Mesothelial cell of epicardium (in vitro differentiated cells): ENCODE data around the gene MEIOSIN. TPM values are rescaled to one million over a fixed set of nuclear protein-coding genes. Genes with fewer than 3 reads are reported as not detected.
A peak's percentile ranks its signal among the peaks of the same experiment; 100 is the strongest.

Experiments
- DNase-seq, 2 experiments: peaks; one replicate each; pipeline ENCODE4 v3.0.0; 2021; ENCODE audit warnings: low spot score in 2 of 2; ENCODE audit not compliant: unreplicated experiment in 2 of 2
- H3K27ac Mint-ChIP-seq: 2 replicates; pipeline ENCODE4 v1.8.0; 2021; ENCODE audit warnings: mixed read lengths
- H3K27me3 Mint-ChIP-seq: 2 replicates; pipeline ENCODE4 v1.8.0; 2021; ENCODE audit warnings: low read depth, mixed read lengths
- H3K36me3 Mint-ChIP-seq: 2 replicates; pipeline ENCODE4 v1.8.0; 2021; ENCODE audit warnings: mixed read lengths
- H3K4me1 Mint-ChIP-seq: 2 replicates; pipeline ENCODE4 v1.8.0; 2021; ENCODE audit warnings: mixed read lengths
- H3K4me3 Mint-ChIP-seq: 2 replicates; pipeline ENCODE4 v1.8.0; 2021; ENCODE audit warnings: mild to moderate bottlenecking, moderate library complexity, mixed read lengths
- H3K9me3 Mint-ChIP-seq: 2 replicates; pipeline ENCODE4 v1.8.0; 2021; ENCODE audit warnings: mixed read lengths
- total RNA-seq: library from RNA; stranded (reverse); gene quantifications from 3 replicates; pipeline ENCODE4 v1.2.1, GENCODE V29; 2021
- TF ChIP-seq, protein P1 (sequence below): fragments of 200-600 bp; sonication (generic); IDR thresholded peaks from one replicate; pipeline ENCODE4 v1.5.0; 2021; ENCODE audit warnings: antibody characterized with exemption; ENCODE audit not compliant: unreplicated experiment

The MEIOSIN gene
- total RNA-seq, 1 donor from 2014 or later, result not detected

DNA sequence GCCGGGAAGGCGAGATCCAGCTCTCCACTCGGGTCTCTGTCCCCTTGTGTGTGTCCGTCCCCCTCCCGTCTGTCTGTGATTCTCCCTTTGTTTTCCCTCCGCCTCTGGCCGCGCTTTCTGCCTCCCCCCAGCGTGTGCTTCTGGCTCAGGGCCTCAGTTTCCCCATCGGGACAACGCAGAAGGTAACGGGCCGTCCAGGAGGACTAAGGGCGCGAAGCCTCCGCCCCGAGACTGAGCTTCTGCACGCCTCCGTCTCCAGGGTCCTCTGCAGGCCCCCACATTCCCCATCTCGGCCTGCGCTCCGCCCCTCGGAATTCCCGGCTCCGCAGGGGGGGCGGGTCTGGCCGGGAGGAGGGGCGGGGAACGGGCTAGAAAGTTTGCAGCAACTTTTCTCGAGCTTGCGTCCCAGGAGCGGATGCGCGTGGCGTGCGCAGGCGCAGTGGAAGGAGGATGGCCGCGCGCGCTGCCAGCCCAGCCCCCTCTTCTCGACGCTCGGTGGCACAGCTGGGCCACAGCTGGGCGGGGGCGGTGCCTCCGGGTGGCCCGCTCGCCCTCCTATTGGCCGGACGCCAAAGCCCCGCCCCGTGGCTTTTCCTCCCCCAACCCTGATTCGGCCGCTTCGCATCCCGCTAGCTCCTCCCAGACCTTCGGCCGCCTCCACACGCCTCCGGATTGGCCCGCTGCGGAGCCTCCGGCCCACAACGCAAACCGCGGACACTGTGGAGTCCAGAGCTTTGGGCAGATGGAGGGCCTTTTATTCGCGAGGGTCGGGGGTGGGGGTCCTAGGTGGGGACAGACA is 35.9 kb downstream of the MEIOSIN start, which contains the start of gene SIX5:
TSS of gene SIX5 (minus strand) at position 269 of the 799 bp plus-strand sequence. CDS start 408 bp downstream, outside the sequence.
- DNase-seq, result peak; percentile 100
- peaks cover 6% of the 10 kb centered on the region for H3K36me3 Mint-ChIP-seq
- TF ChIP-seq, protein P1, sequence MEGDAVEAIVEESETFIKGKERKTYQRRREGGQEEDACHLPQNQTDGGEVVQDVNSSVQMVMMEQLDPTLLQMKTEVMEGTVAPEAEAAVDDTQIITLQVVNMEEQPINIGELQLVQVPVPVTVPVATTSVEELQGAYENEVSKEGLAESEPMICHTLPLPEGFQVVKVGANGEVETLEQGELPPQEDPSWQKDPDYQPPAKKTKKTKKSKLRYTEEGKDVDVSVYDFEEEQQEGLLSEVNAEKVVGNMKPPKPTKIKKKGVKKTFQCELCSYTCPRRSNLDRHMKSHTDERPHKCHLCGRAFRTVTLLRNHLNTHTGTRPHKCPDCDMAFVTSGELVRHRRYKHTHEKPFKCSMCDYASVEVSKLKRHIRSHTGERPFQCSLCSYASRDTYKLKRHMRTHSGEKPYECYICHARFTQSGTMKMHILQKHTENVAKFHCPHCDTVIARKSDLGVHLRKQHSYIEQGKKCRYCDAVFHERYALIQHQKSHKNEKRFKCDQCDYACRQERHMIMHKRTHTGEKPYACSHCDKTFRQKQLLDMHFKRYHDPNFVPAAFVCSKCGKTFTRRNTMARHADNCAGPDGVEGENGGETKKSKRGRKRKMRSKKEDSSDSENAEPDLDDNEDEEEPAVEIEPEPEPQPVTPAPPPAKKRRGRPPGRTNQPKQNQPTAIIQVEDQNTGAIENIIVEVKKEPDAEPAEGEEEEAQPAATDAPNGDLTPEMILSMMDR, result no peak
- H3K27me3 Mint-ChIP-seq, result no peaks in the 10 kb centered on the region
- no peaks in the 10 kb centered on the region for H3K9me3 Mint-ChIP-seq
- peak within 1 kb of the TSS; percentile 100 for H3K27ac Mint-ChIP-seq
- H3K4me1 Mint-ChIP-seq, result peaks cover 26% of the 10 kb centered on the region
- peak within 1 kb of the TSS; percentile 98 for H3K4me3 Mint-ChIP-seq

DNA sequence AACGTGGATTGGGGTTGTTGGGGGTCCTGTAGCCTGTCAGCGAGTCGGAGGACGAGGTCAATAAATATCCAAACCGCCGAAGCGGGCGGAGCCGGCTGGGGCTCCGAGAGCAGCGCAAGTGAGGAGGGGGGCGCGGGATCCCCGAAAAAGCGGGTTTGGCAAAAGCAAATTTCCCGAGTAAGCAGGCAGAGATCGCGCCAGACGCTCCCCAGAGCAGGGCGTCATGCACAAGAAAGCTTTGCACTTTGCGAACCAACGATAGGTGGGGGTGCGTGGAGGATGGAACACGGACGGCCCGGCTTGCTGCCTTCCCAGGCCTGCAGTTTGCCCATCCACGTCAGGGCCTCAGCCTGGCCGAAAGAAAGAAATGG is 36.6 kb downstream of the MEIOSIN start:
- Mint-ChIP-seq H3K27ac (peak overlapping the region; percentile 98), H3K27me3 (no peaks in the 10 kb centered on the region), H3K4me1 (peaks cover 21% of the 10 kb centered on the region), H3K9me3 (no peaks in the 10 kb centered on the region), H3K36me3 (peaks cover 6% of the 10 kb centered on the region), H3K4me3 (peak overlapping the region; percentile 98)
- DNase-seq, result no peak
- TF ChIP-seq, protein P1, result no peak

DNA sequence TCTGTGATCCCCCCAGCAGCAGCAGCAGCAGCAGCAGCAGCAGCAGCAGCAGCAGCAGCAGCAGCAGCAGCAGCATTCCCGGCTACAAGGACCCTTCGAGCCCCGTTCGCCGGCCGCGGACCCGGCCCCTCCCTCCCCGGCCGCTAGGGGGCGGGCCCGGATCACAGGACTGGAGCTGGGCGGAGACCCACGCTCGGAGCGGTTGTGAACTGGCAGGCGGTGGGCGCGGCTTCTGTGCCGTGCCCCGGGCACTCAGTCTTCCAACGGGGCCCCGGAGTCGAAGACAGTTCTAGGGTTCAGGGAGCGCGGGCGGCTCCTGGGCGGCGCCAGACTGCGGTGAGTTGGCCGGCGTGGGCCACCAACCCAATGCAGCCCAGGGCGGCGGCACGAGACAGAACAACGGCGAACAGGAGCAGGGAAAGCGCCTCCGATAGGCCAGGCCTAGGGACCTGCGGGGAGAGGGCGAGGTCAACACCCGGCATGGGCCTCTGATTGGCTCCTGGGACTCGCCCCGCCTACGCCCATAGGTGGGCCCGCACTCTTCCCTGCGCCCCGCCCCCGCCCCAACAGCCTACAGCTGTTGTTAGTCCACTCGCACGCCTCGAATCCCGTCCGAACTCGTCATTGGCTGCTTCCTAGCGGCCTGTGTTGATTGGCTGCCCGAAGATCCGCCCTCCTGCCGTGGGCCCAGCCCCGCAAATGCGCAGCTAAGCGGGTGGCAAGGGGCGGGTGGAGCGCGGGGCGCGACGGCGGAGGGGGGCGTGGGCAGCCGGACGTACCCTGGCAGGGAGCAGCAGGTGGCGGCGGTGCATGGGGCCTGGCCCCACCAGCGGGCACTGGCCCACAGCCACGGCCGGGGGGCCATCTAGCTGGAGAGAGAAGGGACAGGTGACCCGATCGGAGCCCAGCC is 37.2 kb downstream of the MEIOSIN start:
- Mint-ChIP-seq H3K9me3 (no peaks in the 10 kb centered on the region), H3K27me3 (no peaks in the 10 kb centered on the region), H3K4me3 (peak overlapping the region; percentile 98), H3K36me3 (peaks cover 4% of the 10 kb centered on the region), H3K27ac (peak overlapping the region; percentile 98), H3K4me1 (peaks cover 17% of the 10 kb centered on the region)
- TF ChIP-seq, protein P1, result peak; percentile 100
- DNase-seq, result peak; percentile 90 to 98

DNA sequence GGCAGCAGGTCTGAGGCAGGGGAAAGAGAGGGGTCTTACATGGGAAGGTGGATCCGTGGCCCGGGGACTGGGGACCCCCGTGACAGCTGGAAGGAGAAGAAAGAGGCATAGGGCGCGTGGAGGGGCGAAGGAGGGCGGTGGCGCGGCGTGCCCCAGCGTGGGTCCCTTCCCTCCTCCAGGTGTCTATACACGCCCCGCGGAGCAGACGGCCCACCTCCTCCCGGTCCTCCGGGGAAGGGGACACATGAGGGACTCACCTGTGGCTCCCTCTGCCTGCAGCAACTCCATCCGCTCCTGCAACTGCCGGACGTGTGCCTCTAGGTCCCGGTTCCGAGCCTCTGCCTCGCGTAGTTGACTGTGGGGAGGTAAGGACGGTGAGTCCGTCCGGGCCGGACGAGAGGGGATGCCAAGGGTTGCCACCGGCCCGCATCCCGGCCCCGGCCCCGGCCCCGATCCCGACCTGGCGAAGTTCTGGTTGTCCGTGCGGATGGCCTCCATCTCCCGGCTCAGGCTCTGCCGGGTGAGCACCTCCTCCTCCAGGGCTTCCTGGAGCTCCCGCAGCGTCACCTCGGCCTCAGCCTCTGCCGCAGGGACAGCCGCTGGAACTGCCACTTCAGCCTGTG is 38.2 kb downstream of the MEIOSIN start:
- Mint-ChIP-seq H3K27me3 (no peaks in the 10 kb centered on the region), H3K4me1 (peaks cover 10% of the 10 kb centered on the region), H3K9me3 (no peaks in the 10 kb centered on the region), H3K27ac (peak overlapping the region; percentile 93), H3K36me3 (peaks cover 4% of the 10 kb centered on the region), H3K4me3 (peak overlapping the region; percentile 98)
- TF ChIP-seq, protein P1, result no peak
- DNase-seq, result no peak

DNA sequence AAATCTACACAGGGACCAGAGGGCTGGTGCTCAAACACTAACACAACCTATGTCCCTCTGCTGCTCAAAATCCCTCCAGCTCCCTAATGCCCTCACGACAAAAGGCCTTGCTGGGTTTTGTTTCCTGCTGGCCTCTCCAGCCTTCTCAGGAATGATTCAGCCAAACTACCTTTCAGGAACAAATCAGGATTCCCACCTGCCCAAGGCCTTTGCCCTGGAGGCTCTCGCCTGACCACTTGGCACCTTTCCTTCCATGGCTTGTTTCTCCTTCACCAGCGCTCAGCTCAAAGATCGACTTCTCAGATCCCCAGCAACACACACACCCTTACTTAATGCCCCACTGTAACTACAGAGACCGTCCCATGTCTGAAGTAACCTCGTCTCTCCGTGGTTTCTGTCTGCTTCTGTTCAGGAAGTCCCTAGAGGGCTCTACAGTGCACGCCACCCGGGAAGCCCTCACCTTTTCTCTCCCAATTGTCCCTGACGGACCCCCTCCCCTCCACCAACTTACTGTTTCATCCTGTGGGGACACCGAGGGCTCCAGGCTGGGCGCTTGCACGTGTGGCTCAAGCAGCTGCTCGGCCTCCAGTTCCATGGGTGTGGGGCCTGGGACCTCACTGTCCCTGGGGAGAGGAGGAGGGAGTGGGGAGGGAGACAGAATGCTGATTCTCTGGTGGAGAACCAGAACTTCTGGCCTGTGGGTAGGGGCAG is 39.0 kb downstream of the MEIOSIN start:
- no peak overlapping the region for H3K4me3 Mint-ChIP-seq
- no peaks in the 10 kb centered on the region for H3K9me3 Mint-ChIP-seq
- TF ChIP-seq, protein P1, result no peak
- H3K27ac Mint-ChIP-seq, result peak overlapping the region; percentile 36
- H3K4me1 Mint-ChIP-seq, result peaks cover 6% of the 10 kb centered on the region
- no peak for DNase-seq
- peaks cover 8% of the 10 kb centered on the region for H3K36me3 Mint-ChIP-seq
- H3K27me3 Mint-ChIP-seq, result no peaks in the 10 kb centered on the region
